ENCODE results near the gene CTAG1B. TPM values are rescaled to one million over a fixed set of nuclear protein-coding genes. Genes with fewer than 3 reads are reported as not detected.
"Not testable (repeated sequence)": the region's sequence is repeated elsewhere in the genome, so short reads cannot be mapped to it uniquely, and the experiment has no call there.

Gene CTAG1B
- total RNA-seq = under 1 TPM in 1 of 4 donors, not detected in 3; 0.46 TPM

- H3K4me3 ChIP-seq; DNase-seq; H3K4me1 ChIP-seq; H3K9me3 ChIP-seq; H3K27ac ChIP-seq; H3K36me3 ChIP-seq; H3K27me3 ChIP-seq; intact Hi-C loops (cut with DNase I; ENCODE audit: low total_unique reads): not testable (repeated sequence)
Measured at GRCh38 chrX:154619182-154619581, at the start of gene CTAG1B. TSS of gene CTAG1B (minus strand) at chrX:154619282. CDS start at chrX:154619218, 64 bp downstream.

GRCh38 chrX:154661899-154662298, 42.8 kb upstream of the CTAG1B start:
- H3K27ac ChIP-seq = no peak overlapping the region
- no peaks in the 10 kb centered on the region for H3K4me1 ChIP-seq
- no peaks in the 10 kb centered on the region for H3K9me3 ChIP-seq
- no peaks in the 10 kb centered on the region for H3K36me3 ChIP-seq
- no peak overlapping the region for H3K4me3 ChIP-seq
- TF ChIP-seq CTCF (IDR thresholded peaks at IDR 0.05) (no peak), POLR2A (IDR thresholded peaks at IDR 0.05) (no peak)
- no peaks in the 10 kb centered on the region for H3K27me3 ChIP-seq
- no peak for DNase-seq
- intact Hi-C loops (cut with DNase I; ENCODE audit: low total_unique reads) = no loop called here

GRCh38 chrX:154661170-154661569, 42.1 kb upstream of the CTAG1B start:
- no peaks in the 10 kb centered on the region for H3K27me3 ChIP-seq
- no peaks in the 10 kb centered on the region for H3K36me3 ChIP-seq
- no peak overlapping the region for H3K4me3 ChIP-seq
- intact Hi-C loops (cut with DNase I; ENCODE audit: low total_unique reads) = no loop called here
- no peak overlapping the region for H3K27ac ChIP-seq
- TF ChIP-seq POLR2A (IDR thresholded peaks at IDR 0.05) (no peak), CTCF (IDR thresholded peaks at IDR 0.05) (no peak)
- no peaks in the 10 kb centered on the region for H3K9me3 ChIP-seq
- DNase-seq = no peak
- no peaks in the 10 kb centered on the region for H3K4me1 ChIP-seq

- intact Hi-C loops (cut with DNase I; ENCODE audit: low total_unique reads) = no loop called here
- Histone ChIP-seq H3K36me3 (no peaks in the 10 kb centered on the region), H3K27ac (no peak overlapping the region), H3K9me3 (no peaks in the 10 kb centered on the region), H3K4me1 (no peaks in the 10 kb centered on the region), H3K27me3 (no peaks in the 10 kb centered on the region), H3K4me3 (no peak overlapping the region)
- DNase-seq = no peak
- TF ChIP-seq CTCF (IDR thresholded peaks at IDR 0.05) = no peak
- TF ChIP-seq POLR2A (IDR thresholded peaks at IDR 0.05) = no peak
Measured at GRCh38 chrX:154660541-154660940, 41.5 kb upstream of the CTAG1B start.

- Histone ChIP-seq H3K27ac (no peak overlapping the region), H3K36me3 (no peaks in the 10 kb centered on the region), H3K27me3 (no peaks in the 10 kb centered on the region), H3K4me1 (no peaks in the 10 kb centered on the region), H3K4me3 (no peak overlapping the region), H3K9me3 (no peaks in the 10 kb centered on the region)
- no peak for DNase-seq
- intact Hi-C loops (cut with DNase I; ENCODE audit: low total_unique reads) = no loop called here
- TF ChIP-seq POLR2A (IDR thresholded peaks at IDR 0.05) (no peak), CTCF (IDR thresholded peaks at IDR 0.05) (no peak)
Measured at GRCh38 chrX:154658957-154659356, 39.9 kb upstream of the CTAG1B start.

GRCh38 chrX:154658187-154658586, 39.1 kb upstream of the CTAG1B start:
- intact Hi-C loops (cut with DNase I; ENCODE audit: low total_unique reads) = no loop called here
- TF ChIP-seq CTCF (IDR thresholded peaks at IDR 0.05) (no peak), POLR2A (IDR thresholded peaks at IDR 0.05) (no peak)
- no peaks in the 10 kb centered on the region for H3K36me3 ChIP-seq

More at GRCh38 chrX:154658187-154658586, 39.1 kb upstream of the CTAG1B start:
- Histone ChIP-seq H3K27ac (no peak overlapping the region), H3K9me3 (no peaks in the 10 kb centered on the region), H3K4me1 (no peaks in the 10 kb centered on the region), H3K4me3 (no peak overlapping the region), H3K27me3 (no peaks in the 10 kb centered on the region)
- DNase-seq = no peak
